H1 (cell line): ENCODE data around the gene TMPRSS4. TPM values are rescaled to one million over a fixed set of nuclear protein-coding genes. Genes with fewer than 3 reads are reported as not detected.

Experiments
- CTCF ChIA-PET: fragments of 300-600 bp; sonication (Branson Sonifier 250); formaldehyde crosslinking; loops from one replicate; lab custom pipeline; 2021; ENCODE audit not compliant: partially characterized antibody; lab: Charles Lee
- POLR2A ChIA-PET: fragments of 300-600 bp; sonication (Branson Sonifier 250); formaldehyde crosslinking; loops from one replicate; lab custom pipeline; 2021; ENCODE audit warnings: inconsistent platforms; ENCODE audit not compliant: partially characterized antibody; lab: Charles Lee
- DNase-seq, 2 experiments: peaks; one replicate each; pipeline versions ENCODE4 v3.0.0 to v3.0.0-alpha.2; 2010 to 2022; ENCODE audit warnings: low spot score in 2 of 2, low read depth in 1 of 2, mixed read lengths in 1 of 2
- FAIRE-seq: peaks from 2 replicates; lab custom pipeline; 2011; peaks lifted over from hg19 to GRCh38; lab: Jason Lieb, UNC
- H2AFZ ChIP-seq: 2 replicates; pipeline ENCODE4 v1.8.1; 2012; ENCODE audit warnings: low read length, inconsistent platforms
- H2AK5ac ChIP-seq: 2 replicates; pipeline ENCODE4 v1.6.1; 2013; ENCODE audit warnings: low read depth, low read length
- H2BK120ac ChIP-seq: replicated peaks from 2 replicates; pipeline ENCODE3; 2013; ENCODE audit warnings: low read depth, low read length, inconsistent platforms
- H2BK12ac ChIP-seq: 2 replicates; pipeline ENCODE4 v1.6.1; 2013; ENCODE audit warnings: low read depth, low read length
- H2BK15ac ChIP-seq: 2 replicates; pipeline ENCODE4 v1.6.1; 2013; ENCODE audit warnings: low read length
- H2BK20ac ChIP-seq: 2 replicates; pipeline ENCODE4 v1.6.1; 2013; ENCODE audit warnings: low read length
- H2BK5ac ChIP-seq: 2 replicates; pipeline ENCODE4 v1.6.1; 2013; ENCODE audit warnings: low read depth, low read length
- H3K14ac ChIP-seq: 2 replicates; pipeline ENCODE4 v1.6.1; 2013; ENCODE audit warnings: inconsistent platforms; ENCODE audit not compliant: insufficient read length
- H3K18ac ChIP-seq: 2 replicates; pipeline ENCODE4 v1.6.1; 2013; ENCODE audit warnings: low read length; ENCODE audit errors: extremely low read depth
- H3K23ac ChIP-seq: 2 replicates; pipeline ENCODE4 v1.6.1; 2013; ENCODE audit warnings: inconsistent platforms; ENCODE audit not compliant: insufficient read length
- H3K23me2 ChIP-seq: 2 replicates; pipeline ENCODE4 v1.6.1; 2013; ENCODE audit warnings: low read depth, low read length
- H3K27ac ChIP-seq: 2 replicates; pipeline ENCODE4 v1.6.1; 2011; ENCODE audit warnings: low read depth, low read length, inconsistent platforms
- H3K27me3 ChIP-seq, 4 experiments: replicated peaks in 1 of 4; 1 replicate in 1 of 4; 2 replicates in 3 of 4; pipeline versions ENCODE4 v1.6.1 to v1.8.1; 2011 to 2013; ENCODE audit warnings: low read length in 3 of 4, mild to moderate bottlenecking in 3 of 4, inconsistent platforms in 2 of 4, mixed read lengths in 2 of 4, moderate library complexity in 1 of 4; ENCODE audit not compliant: control insufficient read depth in 3 of 4, insufficient read depth in 3 of 4; ENCODE audit errors: extremely low read depth in 1 of 4
- H3K36me3 ChIP-seq, 4 experiments: 2 replicates each; pipeline versions ENCODE4 v1.6.1 to v1.8.1; 2011 to 2013; ENCODE audit warnings: mild to moderate bottlenecking in 4 of 4, low read length in 3 of 4, moderate library complexity in 2 of 4, control low read depth in 1 of 4, inconsistent platforms in 1 of 4; ENCODE audit not compliant: insufficient read depth in 4 of 4, control insufficient read depth in 2 of 4
- H3K4ac ChIP-seq: replicated peaks from 2 replicates; pipeline ENCODE3; 2013; ENCODE audit warnings: low read length, low read depth, mixed read lengths, inconsistent platforms; ENCODE audit not compliant: insufficient read length
- H3K4me1 ChIP-seq, 4 experiments: replicated peaks in 1 of 4; 1 replicate in 1 of 4; 2 replicates in 3 of 4; pipeline versions ENCODE4 v1.6.1 to v1.8.1; 2011 to 2013; ENCODE audit warnings: low read length in 3 of 4, inconsistent platforms in 2 of 4, mixed read lengths in 1 of 4; ENCODE audit not compliant: insufficient read depth in 4 of 4, control insufficient read depth in 3 of 4
- H3K4me2 ChIP-seq, 2 experiments: 2 replicates each; pipeline versions ENCODE4 v1.6.1 to v1.8.1; 2011 to 2013; ENCODE audit warnings: low read depth in 2 of 2, low read length in 2 of 2, control low read depth in 1 of 2, inconsistent platforms in 1 of 2, mild to moderate bottlenecking in 1 of 2; ENCODE audit not compliant: insufficient read depth in 1 of 2
- H3K4me3 ChIP-seq, 4 experiments: fragments of 200-600, 300-600 bp in 1 of 4; sonication (generic), shearing (Covaris generic), sonication (Bioruptor Twin) in 1 of 4; 2 replicates each; pipeline versions ENCODE4 v1.5.1 to v1.8.1; 2011 to 2016; ENCODE audit warnings: low read length in 4 of 4, low read depth in 3 of 4, control low read depth in 2 of 4, inconsistent platforms in 2 of 4, mild to moderate bottlenecking in 2 of 4, mixed read lengths in 1 of 4, moderate library complexity in 1 of 4; ENCODE audit not compliant: insufficient read depth in 2 of 4; ENCODE audit errors: extremely low read depth in 1 of 4
- H3K56ac ChIP-seq: replicated peaks from 2 replicates; pipeline ENCODE3; 2013; ENCODE audit warnings: low read depth, mild to moderate bottlenecking, mixed read lengths, low read length, inconsistent platforms; ENCODE audit not compliant: insufficient read length
- H3K79me1 ChIP-seq: 2 replicates; pipeline ENCODE4 v1.6.1; 2013; ENCODE audit warnings: low read depth, low read length, control low read depth
- H3K79me2 ChIP-seq, 2 experiments: 2 replicates each; pipeline versions ENCODE4 v1.6.1 to v1.8.1; 2012 to 2013; ENCODE audit warnings: low read length in 2 of 2, mild to moderate bottlenecking in 2 of 2, inconsistent platforms in 1 of 2; ENCODE audit not compliant: insufficient read depth in 2 of 2, control insufficient read depth in 1 of 2
- H3K9ac ChIP-seq, 4 experiments: replicated peaks in 1 of 4; 1 replicate in 1 of 4; 2 replicates in 3 of 4; pipeline versions ENCODE4 v1.6.1 to v1.8.1; 2011 to 2013; ENCODE audit warnings: low read depth in 3 of 4, low read length in 3 of 4, control low read depth in 2 of 4, mild to moderate bottlenecking in 2 of 4, moderate library complexity in 2 of 4, inconsistent platforms in 1 of 4; ENCODE audit errors: extremely low read depth in 1 of 4
- H3K9me3 ChIP-seq, 2 experiments: 2 replicates each; pipeline versions ENCODE4 v1.6.1 to v1.8.1; 2012 to 2013; ENCODE audit warnings: mild to moderate bottlenecking in 2 of 2, moderate library complexity in 2 of 2, control low read depth in 1 of 2, inconsistent platforms in 1 of 2, low read depth in 1 of 2, low read length in 1 of 2, mixed read lengths in 1 of 2; ENCODE audit not compliant: insufficient read depth in 2 of 2
- H4K20me1 ChIP-seq, 2 experiments: replicated peaks in 1 of 2; 2 replicates each; pipeline versions ENCODE3 to v1.8.1; 2011 to 2013; ENCODE audit warnings: inconsistent platforms in 2 of 2, low read length in 2 of 2, mild to moderate bottlenecking in 1 of 2; ENCODE audit not compliant: insufficient read depth in 2 of 2, control insufficient read depth in 1 of 2
- H4K5ac ChIP-seq: 2 replicates; pipeline ENCODE4 v1.6.1; 2013; ENCODE audit warnings: low read length, low read depth, mixed read lengths, inconsistent platforms; ENCODE audit not compliant: insufficient read length
- H4K8ac ChIP-seq: 2 replicates; pipeline ENCODE4 v1.8.0; 2013; ENCODE audit warnings: mild to moderate bottlenecking, moderate library complexity, low read length, inconsistent platforms; ENCODE audit not compliant: insufficient read depth; ENCODE audit errors: extremely low read depth
- H4K91ac ChIP-seq: replicated peaks from 2 replicates; pipeline ENCODE3; 2013; ENCODE audit warnings: low read length, mixed read lengths, inconsistent platforms; ENCODE audit not compliant: insufficient read length
- WGBS, 2 experiments: shearing (Covaris generic) in 1 of 2; methylation state at CpG; one replicate each; pipeline versions ENCODE4 v1.1.6 to v1.1.7; 2013 to 2015; ENCODE audit warnings: low lambda C conversion rate in 2 of 2, mixed read lengths in 2 of 2, inconsistent platforms in 1 of 2, low coverage in 1 of 2, missing lambda C conversion rate in 1 of 2; ENCODE audit not compliant: insufficient replicate concordance in 2 of 2, insufficient coverage in 1 of 2, insufficient read length in 1 of 2; ENCODE audit errors: extremely low coverage in 1 of 2, missing lambda C conversion rate in 1 of 2; 5-methylcytosine and 5-hydroxymethylcytosine counted together
- polyA plus RNA-seq, 7 experiments: library from polyadenylated mRNA; depleted of rRNA in 3 of 7; stranded (reverse) in 5 of 7; unstranded in 2 of 7; fragments of >200 nt in 5 of 7; fragments of 200-250 nt in 2 of 7; gene quantifications; 1 replicate in 5 of 7; 2 replicates in 1 of 7; 4 replicates in 1 of 7; pipeline versions ENCODE4 v1.2.1 to v1.2.3, GENCODE V29; 2011 to 2013; ENCODE audit warnings: missing spikeins in 2 of 7, mixed read lengths in 2 of 7
- total RNA-seq: library from RNA; stranded (reverse); fragmentation: NEBNext Ultra II Directional; extraction: Animal tissue kit (Norgen Biotek cat#: 25700); gene quantifications from 2 replicates; pipeline ENCODE4 v1.2.1, GENCODE V29; 2021

TMPRSS4 gene
- total and polyA plus RNA-seq, 2 of the 8 experiments (the other 6 are each of a cell fraction or from before 2014, with no cell fraction given), result 0.11 to 0.58 TPM

DNA sequence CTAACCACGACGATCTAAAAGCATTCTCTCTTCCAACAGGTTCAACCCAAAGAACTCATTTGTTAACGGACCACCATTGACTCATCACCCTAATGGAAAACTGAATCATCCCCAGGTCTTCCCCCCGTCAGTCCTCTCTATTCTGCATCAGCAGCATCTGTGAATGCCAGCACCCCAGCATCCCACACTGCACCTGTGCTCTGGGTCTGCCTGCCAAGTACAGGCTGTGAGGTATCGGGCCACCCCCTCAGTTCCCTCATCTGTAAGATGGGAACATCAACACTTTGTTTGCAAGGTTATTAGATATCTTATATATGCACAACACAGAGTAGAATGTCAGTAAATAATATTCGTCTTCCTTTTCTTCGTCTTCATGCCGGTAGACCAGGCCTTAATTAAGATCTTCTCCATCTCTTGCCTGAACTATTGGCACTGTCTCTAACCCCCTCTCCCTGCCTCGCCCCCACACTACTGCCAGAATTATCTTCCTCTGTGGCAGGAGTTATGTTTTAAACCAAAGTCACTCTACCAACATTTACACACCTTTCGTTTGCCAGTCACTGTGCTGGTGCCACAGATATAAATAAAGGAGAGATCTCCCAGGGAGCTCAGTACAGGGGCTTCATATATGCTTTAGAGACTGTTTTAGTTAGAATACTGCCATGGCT lies 7.8 kb upstream of the TMPRSS4 start:
- H3K4me3 ChIP-seq, result no peak overlapping the region
- H3K4me2 ChIP-seq, result no peak overlapping the region
- no peak overlapping the region for H3K9ac ChIP-seq
- H2AFZ ChIP-seq, result no peak overlapping the region
- POLR2A ChIA-PET, result no interaction called here
- H3K23ac ChIP-seq, result no peak overlapping the region
- no peak overlapping the region for H3K4ac ChIP-seq
- no peak overlapping the region for H2BK15ac ChIP-seq
- CTCF ChIA-PET, result interaction anchor here (0.7 to 3.3 kb wide), 12 partner anchors 10 to 622 kb away, joined by 3 to 18 read pairs (median 3); no protein-coding TSS in a partner anchor
- no peak overlapping the region for H2BK120ac ChIP-seq
- H2AK5ac ChIP-seq, result no peak overlapping the region
- 0 out of 2 replicates have a peak overlapping the region, but pooled peaks have one; percentile 6 for H2BK20ac ChIP-seq
- no peaks in the 10 kb centered on the region for H3K9me3 ChIP-seq
- H4K8ac ChIP-seq, result no peak overlapping the region
- DNase-seq, result no peak
- H3K27ac ChIP-seq, result no peak overlapping the region
- no peak for FAIRE-seq
- H4K91ac ChIP-seq, result no peak overlapping the region
- no peaks in the 10 kb centered on the region for H3K79me1 ChIP-seq
- no peaks in the 10 kb centered on the region for H4K20me1 ChIP-seq
- no peak overlapping the region for H3K14ac ChIP-seq
- H3K27me3 ChIP-seq, result no peaks in the 10 kb centered on the region
- no peak overlapping the region for H2BK12ac ChIP-seq
- no peak overlapping the region for H2BK5ac ChIP-seq
- 91% methylated on average over 10 of the region's 10 CpGs; no CpG with 5 or more reads in 1 of the 2 experiments for WGBS, 2 experiments
- H3K23me2 ChIP-seq, result no peaks in the 10 kb centered on the region
- no peak overlapping the region for H3K18ac ChIP-seq
- H3K56ac ChIP-seq, result no peak overlapping the region
- H3K79me2 ChIP-seq, result no peaks in the 10 kb centered on the region
- peaks cover 0 to 6% (median 3%) of the 10 kb centered on the region in 4 experiments; a peak in 3 of 7 replicates for H3K4me1 ChIP-seq
- H4K5ac ChIP-seq, result no peak overlapping the region
- H3K36me3 ChIP-seq, result no peaks in the 10 kb centered on the region
